Cortex of kidney (tissue), 1 donor: ENCODE data around the gene PLEKHG2.
"Not testable (repeated sequence)": the region's sequence is repeated elsewhere in the genome, so short reads cannot be mapped to it uniquely, and the experiment has no call there.

Experiments used
- DNase-seq: peaks from one replicate; lab custom pipeline; 2025; lab: John Stamatoyannopoulos, UW

The PLEKHG2 gene

GRCh38 chr19:39412100-39412866 lies at the start of gene PLEKHG2:
TSS of gene PLEKHG2 (plus strand) at chr19:39412669. CDS start at chr19:39414087, 1,418 bp downstream.
- no peak for DNase-seq

GRCh38 chr19:39362682-39363657 lies 49.5 kb upstream of the PLEKHG2 start:
- DNase-seq: no peak

- DNase-seq: no peak
Observed at GRCh38 chr19:39363901-39364457, 48.5 kb upstream of the PLEKHG2 start.

GRCh38 chr19:39365531-39365930 lies 46.9 kb upstream of the PLEKHG2 start:
- DNase-seq: no peak

GRCh38 chr19:39369200-39369599 lies 43.3 kb upstream of the PLEKHG2 start:
- no peak for DNase-seq

GRCh38 chr19:39370735-39371134 lies 41.7 kb upstream of the PLEKHG2 start:
- no peak for DNase-seq

GRCh38 chr19:39372047-39372802 lies 40.2 kb upstream of the PLEKHG2 start:
- DNase-seq: no peak

- DNase-seq: no peak
Observed at GRCh38 chr19:39372941-39373340, 39.5 kb upstream of the PLEKHG2 start.

- no peak for DNase-seq
Observed at GRCh38 chr19:39375929-39376328, 36.5 kb upstream of the PLEKHG2 start.

GRCh38 chr19:39377373-39378362 lies 34.8 kb upstream of the PLEKHG2 start:
- no peak for DNase-seq

GRCh38 chr19:39379366-39379765 lies 33.1 kb upstream of the PLEKHG2 start:
- not testable (repeated sequence) for DNase-seq

- DNase-seq: no peak
Observed at GRCh38 chr19:39379865-39380396, 32.5 kb upstream of the PLEKHG2 start.

GRCh38 chr19:39380521-39381502 lies 31.7 kb upstream of the PLEKHG2 start:
- DNase-seq: no peak

GRCh38 chr19:39381910-39382611 lies 30.4 kb upstream of the PLEKHG2 start:
- no peak for DNase-seq

GRCh38 chr19:39382991-39383828 lies 29.3 kb upstream of the PLEKHG2 start:
- no peak for DNase-seq

- no peak for DNase-seq
Observed at GRCh38 chr19:39384839-39385568, 27.5 kb upstream of the PLEKHG2 start.
